GF-D8 (cell line): Measurements from ENCODE around the gene SPINT3.

Experiments used
- DNase-seq: peaks from one replicate; lab custom pipeline; 2025; lab: John Stamatoyannopoulos, UW

Gene SPINT3, protein sequence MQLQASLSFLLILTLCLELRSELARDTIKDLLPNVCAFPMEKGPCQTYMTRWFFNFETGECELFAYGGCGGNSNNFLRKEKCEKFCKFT

DNA sequence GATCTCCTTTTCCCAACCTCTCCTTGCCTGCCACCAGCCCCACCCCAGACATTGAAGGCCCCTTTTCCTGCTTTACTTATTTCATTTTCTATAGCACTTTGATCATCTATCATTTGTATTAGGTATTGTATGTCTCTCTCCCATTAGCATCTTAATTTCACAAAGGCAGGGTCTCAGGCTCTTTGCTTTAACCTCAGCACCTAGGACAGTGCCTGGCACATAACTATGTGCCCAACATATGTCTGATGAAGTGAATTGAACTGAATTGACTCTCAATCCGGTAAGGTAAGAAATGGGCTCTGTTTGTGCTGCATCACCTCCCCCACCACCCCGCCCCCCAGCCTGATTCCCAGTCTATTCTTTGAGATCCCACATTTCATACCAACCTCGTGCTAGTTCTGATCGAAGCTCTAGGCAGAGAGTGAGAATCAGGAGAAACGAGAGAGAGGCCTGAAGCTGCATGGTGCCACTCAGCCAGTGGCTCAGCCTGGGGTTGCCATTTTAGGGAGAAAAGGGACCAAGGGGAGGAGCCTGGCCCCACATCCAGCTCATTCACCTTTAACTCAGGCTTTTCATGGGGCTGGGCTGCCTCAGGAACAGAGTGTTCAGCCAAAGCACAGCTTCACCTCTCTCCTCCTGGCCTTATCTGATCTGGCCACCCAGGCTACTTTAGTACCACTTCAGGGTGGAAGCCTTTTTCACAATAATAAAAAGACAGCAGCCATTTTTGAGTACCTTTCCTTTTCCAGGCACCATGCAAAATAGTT is at the start of gene SPINT3:
SPINT3 (minus strand) TSS at position 476 of the 767 bp plus-strand sequence; CDS start at position 462, 14 bp downstream.
- no peak for DNase-seq

DNA sequence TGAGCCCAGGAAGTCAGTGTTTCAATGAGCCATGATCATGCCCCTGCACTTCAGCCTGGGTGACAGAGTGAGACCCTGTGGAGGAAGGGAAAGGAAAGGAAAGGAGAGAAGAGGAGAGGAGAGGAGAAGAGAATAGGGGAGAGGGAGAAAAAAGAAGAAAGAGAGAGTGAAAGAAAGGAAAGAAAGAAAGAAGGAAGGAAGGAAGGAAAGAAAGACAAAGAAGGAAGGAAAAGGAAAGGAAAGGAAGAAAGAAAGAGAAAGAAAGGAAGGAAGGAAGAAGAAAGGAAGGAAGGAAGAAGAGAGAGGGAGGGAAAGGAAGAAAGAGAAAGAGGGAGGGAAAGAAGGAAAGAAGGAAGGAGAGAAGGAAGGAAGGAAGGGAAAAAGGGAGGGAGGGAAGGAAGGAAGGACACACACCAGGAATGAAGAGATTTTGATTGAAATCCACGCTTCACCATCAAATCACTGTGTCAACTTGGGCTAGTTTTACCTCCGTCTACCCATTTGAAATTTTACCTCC is 49.4 kb upstream of the SPINT3 start:
- no peak for DNase-seq

DNA sequence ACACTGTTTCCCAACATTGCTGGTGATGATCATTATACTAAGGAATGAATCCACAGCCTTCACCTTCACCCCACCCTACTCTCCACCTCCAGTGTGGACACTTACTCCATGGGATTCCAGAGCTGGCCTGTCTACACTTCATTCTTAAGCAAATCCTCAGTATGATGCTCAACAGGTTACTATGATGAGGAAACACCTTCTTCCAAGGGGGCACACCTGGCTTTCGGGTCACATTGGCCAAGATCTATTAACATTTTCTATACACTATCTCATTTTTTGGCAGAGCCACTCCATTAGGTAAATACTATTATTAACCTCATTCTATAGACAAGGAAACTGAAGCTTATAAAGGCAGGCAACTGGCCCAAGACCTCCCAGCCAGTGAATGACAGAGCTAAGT is 39.8 kb upstream of the SPINT3 start:
- no peak for DNase-seq

DNA sequence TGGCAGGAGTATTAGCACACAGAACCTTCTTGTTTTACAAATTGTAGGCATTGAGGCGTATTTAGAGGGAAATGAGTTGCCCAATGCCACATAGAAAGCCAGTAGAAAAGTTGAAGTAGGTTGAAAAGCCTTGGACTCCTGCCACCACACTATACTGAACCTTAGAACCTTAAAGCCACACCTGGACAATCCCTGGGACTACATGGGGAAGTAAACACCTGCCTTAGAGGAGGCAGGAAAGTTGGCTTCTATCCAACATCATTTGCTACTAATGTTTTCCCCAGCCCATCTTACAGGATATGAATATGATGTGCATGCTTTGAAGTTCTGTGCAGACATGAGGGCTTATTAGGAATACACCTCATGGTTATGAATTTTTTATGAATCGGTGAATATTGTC is 37.0 kb upstream of the SPINT3 start:
- no peak for DNase-seq

DNA sequence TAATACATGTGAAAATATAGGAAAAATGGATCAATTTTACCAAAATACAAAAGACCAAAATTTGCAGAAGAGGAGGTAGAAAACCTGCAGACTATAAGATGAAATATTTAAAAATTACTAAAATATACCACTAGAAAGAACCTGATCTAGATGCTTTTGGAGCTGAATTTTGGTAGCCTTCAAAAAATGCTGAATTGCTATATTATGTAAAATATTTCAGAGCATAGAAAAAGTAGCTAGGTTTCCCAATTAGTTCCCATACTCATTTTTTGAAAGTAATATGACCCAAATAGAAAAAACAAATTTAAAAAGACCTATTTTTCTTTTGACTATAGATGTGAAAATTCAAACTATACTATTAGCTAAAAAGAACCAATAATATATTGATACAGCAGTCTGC is 35.3 kb upstream of the SPINT3 start:
- no peak for DNase-seq

DNA sequence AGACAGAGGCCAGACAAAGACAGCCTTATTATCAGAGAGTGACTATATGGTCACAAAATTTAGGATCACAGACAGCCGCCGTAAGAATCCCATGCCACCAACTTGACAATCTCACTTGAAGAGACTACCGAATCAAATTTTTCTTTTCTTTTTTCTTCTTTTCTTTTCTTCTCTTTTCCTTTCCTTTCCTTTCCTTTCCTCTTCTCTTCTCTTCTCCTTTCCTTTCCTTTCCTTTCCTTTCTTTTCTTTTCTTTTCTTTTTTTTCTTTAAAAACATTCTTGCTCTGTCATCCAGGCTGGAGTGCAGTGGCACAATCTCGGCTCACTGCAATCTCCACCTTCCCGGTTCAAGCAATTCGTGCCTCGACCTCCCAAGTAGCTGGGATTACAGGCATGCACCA is 33.0 kb upstream of the SPINT3 start:
- no peak for DNase-seq

DNA sequence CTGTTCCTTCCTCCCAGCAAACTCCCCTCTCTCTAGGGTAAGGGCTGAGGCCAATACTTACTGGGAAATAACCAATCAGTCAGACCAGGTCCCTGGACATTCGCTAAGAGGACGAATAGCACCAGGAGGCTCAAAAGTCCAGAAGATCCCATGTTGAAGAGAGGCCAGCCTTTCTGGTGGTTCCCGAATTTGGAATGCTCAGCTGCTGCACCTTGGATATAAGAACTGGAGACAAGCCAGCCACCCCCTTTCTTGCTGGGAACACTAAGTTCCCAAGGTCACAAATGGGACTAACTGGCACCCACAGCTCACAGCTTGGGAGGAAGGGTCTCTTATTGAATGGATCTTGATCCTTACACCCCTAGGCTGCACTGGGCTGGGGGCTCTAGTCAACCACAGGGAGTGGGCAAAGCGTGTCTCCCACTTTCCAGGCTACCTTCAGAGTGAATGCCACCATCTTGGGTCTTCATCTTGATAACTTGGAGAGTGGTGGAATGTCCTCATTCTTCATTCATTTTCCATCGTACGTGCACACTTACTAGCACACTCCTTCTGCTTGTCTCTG is 31.9 kb upstream of the SPINT3 start, which contains the start of gene EPPIN:
EPPIN (minus strand) TSS at position 196 of the 565 bp plus-strand sequence; CDS start at position 152, 44 bp downstream.
- DNase-seq, result no peak

DNA sequence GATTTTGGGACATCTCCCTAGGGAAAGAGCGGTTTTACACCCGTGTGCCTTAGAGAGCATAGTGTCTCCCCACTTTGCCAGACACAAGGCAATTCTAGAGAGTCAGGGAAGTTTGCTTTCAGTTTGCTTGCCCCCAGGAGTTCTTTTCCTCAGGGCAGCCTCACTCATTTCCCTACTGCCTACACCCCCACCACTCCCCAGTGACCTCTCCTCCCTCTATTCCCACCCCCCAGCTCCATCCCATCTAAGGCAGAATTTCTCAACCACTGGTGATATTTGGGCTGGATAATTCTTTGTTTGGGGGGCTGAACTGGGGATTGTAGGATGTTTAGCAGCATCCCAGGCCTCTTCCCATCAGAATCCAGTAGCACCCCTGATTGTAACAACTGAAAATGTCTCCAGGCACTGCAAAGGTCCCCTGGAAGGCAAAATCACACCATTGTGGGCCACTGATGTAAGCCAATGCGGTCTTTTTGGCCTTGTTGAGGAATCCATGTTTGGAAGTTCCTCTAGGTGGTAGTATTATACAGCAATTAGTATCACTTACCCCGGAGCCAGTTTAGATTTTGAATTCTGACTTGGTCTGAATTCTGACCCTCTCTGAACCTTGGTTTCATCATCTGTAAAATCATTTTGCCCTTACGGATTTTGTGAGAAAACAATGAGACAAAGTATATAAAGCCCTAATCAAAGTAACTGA is 30.5 kb upstream of the SPINT3 start:
- DNase-seq, result no peak

DNA sequence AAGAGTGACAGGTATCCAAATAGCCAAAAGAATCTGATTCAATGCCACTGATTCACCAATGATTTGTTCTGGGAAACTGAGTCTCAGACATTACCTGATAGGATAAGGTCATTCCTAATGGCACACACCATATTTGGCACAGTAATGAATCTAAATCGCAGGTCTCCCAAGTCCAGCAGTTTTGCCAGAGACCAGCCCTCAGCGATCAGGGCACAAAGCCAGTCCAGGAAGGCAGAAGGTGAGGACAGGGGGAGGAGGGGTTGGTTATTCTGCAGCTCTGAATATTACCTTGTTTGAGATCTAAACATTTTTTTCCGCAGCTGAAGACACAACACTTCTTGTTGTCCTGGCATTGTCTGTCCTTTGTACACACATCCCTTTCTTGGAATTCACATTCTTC is 29.9 kb upstream of the SPINT3 start:
- no peak for DNase-seq

DNA sequence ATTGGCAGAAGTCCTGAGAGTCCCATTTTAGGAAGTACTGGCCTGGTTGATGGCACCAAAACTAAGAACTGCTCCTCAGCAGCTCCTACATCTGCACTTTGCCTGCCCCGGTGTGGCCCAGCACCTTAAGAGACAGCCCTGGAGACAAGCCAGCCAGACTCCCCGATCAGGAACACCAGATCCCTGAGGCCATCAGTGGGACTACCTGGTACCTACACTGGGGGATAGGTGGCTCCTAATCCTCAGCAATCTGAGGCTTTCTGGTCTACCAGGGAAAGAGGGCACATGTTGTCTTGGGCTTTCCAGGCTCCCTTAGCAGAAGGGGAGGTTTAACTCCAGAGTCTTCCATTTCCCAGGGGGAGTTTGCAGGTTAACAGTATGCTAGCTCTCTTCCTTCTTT is 24.0 kb upstream of the SPINT3 start, which contains the start of gene WFDC6:
WFDC6 (minus strand) TSS at position 101 of the 400 bp plus-strand sequence; CDS start at position 26, 75 bp downstream.
- no peak for DNase-seq

DNA sequence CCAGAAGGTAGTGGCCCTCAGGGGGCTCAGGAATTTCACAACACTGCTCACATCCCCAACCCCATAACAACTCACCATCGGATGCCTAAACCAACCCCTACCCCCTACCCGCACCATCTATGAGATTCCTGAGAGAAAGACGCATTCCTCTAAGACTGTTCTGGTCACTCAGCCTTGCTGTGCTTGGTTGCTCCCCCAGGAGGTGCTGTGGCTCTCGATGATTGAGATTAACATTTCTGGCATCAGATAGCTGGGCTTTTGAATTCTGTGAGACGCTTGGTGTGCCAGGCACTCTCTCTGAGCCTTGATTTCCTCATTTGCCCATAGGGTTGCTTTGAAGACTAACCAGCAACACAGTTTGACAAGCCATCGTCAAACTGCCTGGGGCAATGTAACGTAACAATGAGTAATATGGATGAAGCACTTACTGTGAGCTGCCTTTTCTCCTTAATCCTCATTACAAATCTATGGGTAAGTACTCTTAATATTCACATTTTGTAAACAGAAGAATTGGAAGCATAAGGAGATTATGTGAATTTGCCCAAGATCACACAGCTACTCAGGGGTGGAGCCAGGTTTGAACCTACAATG is 22.9 kb upstream of the SPINT3 start:
- DNase-seq, result no peak

DNA sequence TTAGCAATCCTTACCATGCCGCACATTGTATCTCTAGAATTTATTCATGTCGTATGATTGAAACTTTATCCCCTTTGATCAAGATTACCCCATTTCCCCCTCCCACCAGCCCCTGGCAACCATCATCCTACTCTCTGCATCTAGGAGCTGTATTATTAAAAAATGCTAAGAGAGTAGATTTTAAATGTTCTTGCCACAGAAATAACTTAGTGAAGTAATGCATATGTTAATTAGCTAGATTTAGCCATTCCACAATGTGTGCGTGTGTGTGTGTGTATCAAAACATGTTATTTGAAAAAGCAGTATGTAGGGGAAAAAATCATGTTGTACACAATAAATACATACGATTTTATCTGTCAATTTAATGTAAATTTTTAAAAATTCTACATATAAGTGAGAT is 11.9 kb upstream of the SPINT3 start:
- DNase-seq, result no peak

DNA sequence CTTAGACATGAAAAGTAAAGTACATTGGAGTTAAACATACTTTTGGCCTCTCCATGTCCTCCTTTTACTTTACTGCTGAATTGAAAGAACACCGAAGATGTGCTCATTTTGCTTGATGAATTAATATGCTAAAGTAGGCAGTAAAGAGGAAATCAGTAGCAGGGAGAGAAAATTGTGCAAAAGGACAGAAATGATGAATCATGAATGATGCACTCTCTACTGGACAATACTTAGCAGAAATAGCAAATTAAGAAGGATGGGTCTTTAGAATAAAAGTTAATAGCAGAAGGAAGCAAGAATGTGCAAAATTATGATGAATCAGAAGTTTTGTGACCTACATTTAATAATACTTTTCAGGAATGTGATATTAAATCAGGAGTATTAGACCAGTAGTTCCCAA is 8.4 kb upstream of the SPINT3 start:
- no peak for DNase-seq

DNA sequence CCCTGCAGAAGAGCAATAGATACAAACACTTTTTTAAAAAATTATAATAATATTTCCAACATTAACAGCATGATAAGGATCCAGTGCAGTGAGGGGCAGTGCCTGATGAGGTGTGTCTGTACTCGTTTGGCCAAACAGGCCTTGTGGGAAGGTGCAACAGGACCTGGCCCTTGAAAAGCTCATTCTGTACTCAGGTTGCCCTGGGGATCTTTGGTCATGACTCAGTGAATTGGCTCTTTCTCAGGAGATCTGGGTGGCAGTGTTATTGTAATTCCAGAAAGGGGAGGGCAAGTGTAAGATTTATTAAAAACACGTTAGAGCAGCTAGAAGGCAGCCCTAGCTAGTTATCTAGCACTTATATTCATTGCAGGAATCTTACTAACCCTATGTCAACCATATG is 2.9 kb upstream of the SPINT3 start:
- no peak for DNase-seq

DNA sequence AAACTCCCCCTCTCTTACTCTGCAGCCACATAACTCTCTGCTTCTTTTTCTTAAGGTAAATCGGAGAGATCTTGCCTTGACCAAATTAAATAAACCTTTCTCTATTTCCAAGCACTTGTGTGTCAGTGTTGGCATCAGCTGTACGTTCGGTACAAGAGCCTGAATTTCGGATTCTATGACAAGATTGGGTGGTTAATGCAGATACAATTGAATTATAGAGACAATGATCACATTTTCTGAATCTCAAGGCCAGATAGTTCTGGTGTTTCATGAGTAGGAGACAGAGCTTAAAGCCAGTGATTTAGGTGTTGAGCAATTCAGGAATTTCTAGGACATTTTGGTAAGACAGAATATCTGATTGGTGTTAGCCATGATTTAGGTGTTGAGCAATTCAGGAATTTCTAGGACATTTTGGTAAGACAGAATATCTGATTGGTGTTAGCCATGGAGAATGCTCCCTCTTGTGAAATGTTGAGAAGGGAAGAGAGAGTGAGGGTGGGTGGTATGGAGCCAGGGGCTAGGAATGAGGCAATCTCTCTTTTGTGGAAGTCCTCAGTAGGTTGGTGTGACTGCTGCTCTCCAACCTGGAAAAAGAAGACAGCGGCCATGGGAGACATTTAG is 5.1 kb downstream of the SPINT3 start:
- no peak for DNase-seq

DNA sequence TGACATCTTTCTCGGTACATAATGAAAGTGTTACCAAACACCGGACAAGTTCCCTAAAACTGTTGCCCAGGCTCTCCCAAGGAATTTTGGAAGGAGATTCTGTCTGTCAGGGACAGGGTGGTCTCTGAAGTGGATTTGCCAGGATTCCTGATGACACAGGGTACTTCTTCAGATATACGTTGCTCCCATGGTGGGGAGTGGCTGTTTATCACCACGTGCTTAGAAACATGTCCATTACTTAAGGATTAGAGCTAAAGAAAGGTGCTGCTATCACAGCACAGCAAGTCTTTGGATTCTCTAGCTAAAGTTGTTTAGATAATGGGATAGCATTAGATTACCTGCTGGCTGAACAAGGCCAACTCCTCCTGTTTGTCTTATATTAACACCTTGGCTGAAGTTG is 6.3 kb downstream of the SPINT3 start:
- no peak for DNase-seq

DNA sequence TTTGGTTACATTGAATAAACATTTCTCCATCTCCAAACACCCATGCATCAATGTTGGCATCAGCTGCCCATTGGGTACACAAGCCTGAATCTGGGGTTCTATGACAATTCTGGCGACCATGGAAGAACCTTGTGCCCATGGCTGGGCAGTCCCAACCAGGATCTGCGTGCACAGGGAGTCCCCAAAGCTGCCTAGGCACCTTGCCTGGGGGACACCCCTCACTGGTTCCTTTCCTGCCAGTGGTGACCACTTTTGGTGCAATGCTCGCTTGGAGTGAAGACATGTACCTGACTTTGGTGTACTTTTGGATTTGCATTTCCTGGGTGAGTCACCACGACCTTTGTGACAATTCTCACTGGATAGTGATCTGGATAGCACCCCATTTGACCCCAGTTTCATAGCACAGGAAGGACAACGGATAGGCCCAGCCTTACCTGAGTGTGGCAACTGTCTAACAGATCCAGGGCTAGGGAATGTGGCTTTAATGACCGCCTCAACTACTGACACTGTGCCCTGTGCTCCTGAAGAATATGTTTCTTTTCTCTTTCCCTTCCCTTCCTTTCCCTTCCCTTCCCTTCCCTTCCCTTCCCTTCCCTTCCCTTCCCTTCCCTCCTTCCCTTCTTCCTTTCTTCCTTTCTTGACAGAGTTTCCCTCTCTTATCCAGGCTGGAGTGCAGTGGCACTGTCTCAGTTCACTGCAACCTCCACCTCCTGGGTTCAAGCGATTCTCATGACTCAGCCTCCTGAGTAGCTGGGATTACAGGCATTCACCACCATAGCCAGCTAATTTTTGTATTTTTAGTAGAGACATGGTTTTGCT is 7.1 kb downstream of the SPINT3 start:
- no peak for DNase-seq

DNA sequence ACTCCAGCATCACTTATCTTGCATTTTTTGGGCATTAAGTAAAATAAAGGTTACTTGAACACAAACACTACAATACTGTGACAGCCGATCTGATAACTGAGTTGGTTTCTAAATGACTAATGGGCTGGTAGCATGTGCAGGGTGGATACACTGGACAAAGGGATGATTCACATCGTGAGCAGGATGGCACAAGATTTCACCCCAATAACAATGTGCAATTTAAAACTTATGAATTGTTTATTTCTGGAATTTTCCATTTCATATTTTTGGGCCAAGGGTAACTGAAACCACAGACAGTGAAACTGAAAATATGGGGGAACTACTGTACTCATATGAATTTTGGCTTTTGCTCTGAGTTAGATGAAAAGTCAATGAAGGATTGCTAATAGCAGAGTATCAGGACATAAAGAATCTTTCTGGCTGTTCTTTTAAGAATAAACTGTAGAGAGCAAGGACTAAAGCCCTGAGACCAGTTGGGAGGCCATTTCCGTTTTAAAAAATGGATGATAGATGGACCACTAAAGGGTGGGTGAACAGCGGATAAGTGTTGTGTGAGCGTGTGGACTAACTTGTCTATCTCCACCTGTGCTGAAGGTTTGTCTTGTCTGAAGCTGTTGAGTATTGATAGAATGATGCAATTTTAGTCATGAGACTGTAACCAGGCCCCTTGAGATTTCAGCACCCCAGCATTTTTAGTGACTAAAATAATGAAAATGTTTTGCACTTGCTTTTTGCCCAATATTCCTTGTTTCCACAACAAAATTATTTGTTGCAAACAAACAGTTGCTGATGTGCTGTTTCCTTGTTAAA is 8.2 kb downstream of the SPINT3 start:
- DNase-seq, result no peak

DNA sequence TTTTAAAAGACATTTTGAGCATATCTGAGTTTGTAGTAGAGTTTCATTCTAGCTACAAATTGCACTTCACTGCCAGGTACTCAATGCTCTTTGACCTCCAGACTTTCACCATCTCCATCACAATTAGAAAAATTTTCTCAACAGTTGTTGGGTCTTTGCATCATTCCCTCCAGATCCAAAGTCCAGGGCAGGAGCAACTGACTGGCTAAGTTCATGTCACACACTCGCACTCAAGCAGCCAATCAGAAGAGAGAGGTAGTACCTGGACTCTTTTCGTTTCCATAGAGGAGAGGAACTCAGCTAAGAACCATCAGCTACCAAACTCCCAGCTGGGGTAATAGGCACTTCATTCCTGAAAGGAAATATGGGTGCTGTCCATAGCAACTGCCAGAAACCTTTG is 9.0 kb downstream of the SPINT3 start:
- no peak for DNase-seq

DNA sequence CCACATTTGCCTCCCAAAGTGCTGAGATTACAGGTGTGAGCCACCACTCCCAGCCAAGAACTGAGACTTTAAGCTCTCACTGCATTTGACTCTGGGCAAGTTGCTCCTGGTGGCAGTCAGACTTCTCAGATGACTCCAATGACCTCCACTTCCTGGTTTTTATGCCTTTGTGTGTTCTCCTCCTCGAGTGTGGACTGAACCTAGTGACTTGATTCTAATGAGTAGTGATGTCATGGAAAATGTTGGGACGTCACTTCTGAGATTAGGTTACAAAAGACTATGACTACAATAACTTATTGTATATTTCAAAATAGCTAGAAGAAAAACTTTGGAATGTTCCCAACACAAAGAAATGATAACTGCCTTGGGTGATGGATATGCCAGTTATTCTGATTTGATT is 12.0 kb downstream of the SPINT3 start:
- DNase-seq, result no peak
